ENCODE results near the gene ADAM23.

DNA sequence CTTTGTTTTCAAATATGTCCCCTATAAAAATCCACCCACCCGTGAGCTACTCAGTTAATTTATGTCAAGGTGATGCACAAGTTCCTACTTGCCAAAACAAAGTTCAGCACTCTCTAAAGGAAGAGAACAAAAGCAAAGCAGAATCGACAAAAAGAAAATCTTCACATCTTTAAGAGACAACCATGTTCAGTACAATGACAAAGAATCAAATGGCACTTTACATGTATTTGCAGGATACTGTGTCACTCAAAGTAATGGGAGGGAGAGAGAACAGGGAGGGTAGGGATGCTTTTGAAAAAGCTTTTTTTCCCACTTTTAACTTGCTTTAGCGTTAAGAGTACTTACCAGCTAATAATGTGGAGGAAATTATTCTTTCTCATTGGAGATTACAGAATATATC, 159.9 kb downstream of the ADAM23 start:
- TF ChIP-seq, protein P1, sequence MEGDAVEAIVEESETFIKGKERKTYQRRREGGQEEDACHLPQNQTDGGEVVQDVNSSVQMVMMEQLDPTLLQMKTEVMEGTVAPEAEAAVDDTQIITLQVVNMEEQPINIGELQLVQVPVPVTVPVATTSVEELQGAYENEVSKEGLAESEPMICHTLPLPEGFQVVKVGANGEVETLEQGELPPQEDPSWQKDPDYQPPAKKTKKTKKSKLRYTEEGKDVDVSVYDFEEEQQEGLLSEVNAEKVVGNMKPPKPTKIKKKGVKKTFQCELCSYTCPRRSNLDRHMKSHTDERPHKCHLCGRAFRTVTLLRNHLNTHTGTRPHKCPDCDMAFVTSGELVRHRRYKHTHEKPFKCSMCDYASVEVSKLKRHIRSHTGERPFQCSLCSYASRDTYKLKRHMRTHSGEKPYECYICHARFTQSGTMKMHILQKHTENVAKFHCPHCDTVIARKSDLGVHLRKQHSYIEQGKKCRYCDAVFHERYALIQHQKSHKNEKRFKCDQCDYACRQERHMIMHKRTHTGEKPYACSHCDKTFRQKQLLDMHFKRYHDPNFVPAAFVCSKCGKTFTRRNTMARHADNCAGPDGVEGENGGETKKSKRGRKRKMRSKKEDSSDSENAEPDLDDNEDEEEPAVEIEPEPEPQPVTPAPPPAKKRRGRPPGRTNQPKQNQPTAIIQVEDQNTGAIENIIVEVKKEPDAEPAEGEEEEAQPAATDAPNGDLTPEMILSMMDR (IDR thresholded peaks at IDR 0.05; ENCODE audit: low read length): no peak
- TF ChIP-seq EZH2 (IDR thresholded peaks at IDR 0.05; ENCODE audit: borderline replicate concordance, low read length): no peak
